GM18505 (cell line): Measurements from ENCODE around the gene ELFN1.
"Not testable (repeated sequence)": the region's sequence is repeated elsewhere in the genome, so short reads cannot be mapped to it uniquely, and the experiment has no call there.

Source experiments
- ATAC-seq: cut with Tn5 transposase; IDR thresholded peaks from one replicate; pipeline ENCODE4 v1.9.1; 2021; ENCODE audit not compliant: unreplicated experiment
- POLR2A ChIP-seq: IDR thresholded peaks from 4 replicates; pipeline ENCODE4 v1.6.1; 2011; ENCODE audit warnings: borderline replicate concordance; ENCODE audit not compliant: insufficient read depth, insufficient read length; ENCODE audit errors: extremely low read depth

The ELFN1 gene

GRCh38 chr7:1713502-1714484, 43.7 kb downstream of the ELFN1 start:
- TF ChIP-seq POLR2A = no peak
- no peak for ATAC-seq

GRCh38 chr7:1714583-1715330, 44.7 kb downstream of the ELFN1 start:
- ATAC-seq = no peak
- TF ChIP-seq POLR2A = no peak

GRCh38 chr7:1715331-1715625, 45.2 kb downstream of the ELFN1 start:
- no peak for TF ChIP-seq POLR2A
- ATAC-seq = no peak

- ATAC-seq = no peak
- no peak for TF ChIP-seq POLR2A
These were observed 45.6 kb downstream of the ELFN1 start for GRCh38 chr7:1715671-1716074.

- no peak for TF ChIP-seq POLR2A
- no peak for ATAC-seq
These were observed 46.4 kb downstream of the ELFN1 start for GRCh38 chr7:1716263-1717094.

- no peak for ATAC-seq
- no peak for TF ChIP-seq POLR2A
These were observed 47.0 kb downstream of the ELFN1 start for GRCh38 chr7:1717095-1717483.

GRCh38 chr7:1717903-1718676, 48.0 kb downstream of the ELFN1 start:
- ATAC-seq = no peak
- TF ChIP-seq POLR2A = no peak

- ATAC-seq = not testable (repeated sequence)
These were observed 48.8 kb downstream of the ELFN1 start for GRCh38 chr7:1718850-1719249.

- not testable (repeated sequence) for ATAC-seq
These were observed 49.2 kb downstream of the ELFN1 start for GRCh38 chr7:1719256-1719655.

- no peak for TF ChIP-seq POLR2A
- ATAC-seq = no peak
These were observed 49.8 kb downstream of the ELFN1 start for GRCh38 chr7:1719913-1720312.

GRCh38 chr7:1720326-1720725, 50.2 kb downstream of the ELFN1 start:
- ATAC-seq = no peak
- TF ChIP-seq POLR2A = no peak

- no peak for TF ChIP-seq POLR2A
- no peak for ATAC-seq
These were observed 51.1 kb downstream of the ELFN1 start for GRCh38 chr7:1721047-1721690.
